Neural cell (in vitro differentiated cells): ENCODE results near the gene PAPSS2. TPM values are rescaled to one million over a fixed set of nuclear protein-coding genes. Genes with fewer than 3 reads are reported as not detected.

Source experiments
- H2AFZ ChIP-seq: fragments of 200-600, 300-800 bp; sonication (generic), shearing (Covaris generic); 2 replicates; pipeline ENCODE4 v1.6.0; 2014; ENCODE audit warnings: low read depth, mild to moderate bottlenecking, antibody characterized with exemption, low read length, moderate library complexity
- H3F3A ChIP-seq: fragments of 200-600 bp; shearing (Covaris generic); 2 replicates; pipeline ENCODE4 v1.6.1; 2016; ENCODE audit warnings: mild to moderate bottlenecking, moderate library complexity, mixed read lengths, antibody characterized with exemption, low read length; ENCODE audit not compliant: insufficient read depth, poor library complexity, severe bottlenecking
- H3K27ac ChIP-seq: fragments of 200-600, 300-800 bp; sonication (generic), shearing (Covaris generic); 2 replicates; pipeline ENCODE4 v1.5.1; 2014; ENCODE audit warnings: mild to moderate bottlenecking, low read length, moderate library complexity
- H3K27me3 ChIP-seq: fragments of 300-800, 200-600 bp; sonication (generic), shearing (Covaris generic); 2 replicates; pipeline ENCODE4 v1.6.0; 2014; ENCODE audit warnings: mild to moderate bottlenecking, low read depth, low read length, moderate library complexity; ENCODE audit not compliant: insufficient read depth
- H3K36me3 ChIP-seq: fragments of 300-800, 200-600 bp; sonication (generic), shearing (Covaris generic); 2 replicates; pipeline ENCODE4 v1.5.1; 2014; ENCODE audit warnings: mild to moderate bottlenecking, antibody characterized with exemption, low read length, moderate library complexity; ENCODE audit not compliant: insufficient read depth
- H3K4me2 ChIP-seq: fragments of 300-800, 200-600 bp; sonication (generic), shearing (Covaris generic); 2 replicates; pipeline ENCODE4 v1.6.0; 2014; ENCODE audit warnings: mild to moderate bottlenecking, low read length
- H3K4me3 ChIP-seq: fragments of 300-800, 200-600 bp; sonication (generic), shearing (Covaris generic); 2 replicates; pipeline ENCODE4 v1.5.1; 2014; ENCODE audit warnings: mild to moderate bottlenecking, low read length, moderate library complexity
- H3K79me2 ChIP-seq: fragments of 200-600 bp; shearing (Covaris generic); replicated peaks from 2 replicates; pipeline ENCODE4 v1.6.0; 2014; ENCODE audit warnings: mild to moderate bottlenecking, low read length, moderate library complexity; ENCODE audit not compliant: insufficient read depth
- H3K9ac ChIP-seq: fragments of 300-800, 200-600 bp; sonication (generic), shearing (Covaris generic); 2 replicates; pipeline ENCODE4 v1.6.1; 2016; ENCODE audit warnings: mild to moderate bottlenecking, low read length, mixed read lengths
- H3K9me2 ChIP-seq: fragments of 200-600 bp; shearing (Covaris generic); 2 replicates; pipeline ENCODE4 v1.6.1; 2016; ENCODE audit warnings: mild to moderate bottlenecking, low read length, mixed read lengths; ENCODE audit not compliant: insufficient read depth
- H3K9me3 ChIP-seq: fragments of 200-600, 300-800 bp; sonication (generic), shearing (Covaris generic); 2 replicates; pipeline ENCODE4 v1.6.1; 2016; ENCODE audit warnings: mild to moderate bottlenecking, mixed run types, low read length, moderate library complexity, mixed read lengths
- H4K20me1 ChIP-seq: fragments of 200-600 bp; shearing (Covaris generic); 2 replicates; pipeline ENCODE4 v1.6.1; 2016; ENCODE audit warnings: mild to moderate bottlenecking, mixed run types; ENCODE audit not compliant: insufficient read depth
- CTCF ChIP-seq: fragments of 450-650 bp; IDR thresholded peaks from 2 replicates; pipeline ENCODE4 v1.5.1; 2014; ENCODE audit warnings: antibody characterized with exemption, mild to moderate bottlenecking, moderate library complexity; ENCODE audit not compliant: poor library complexity, severe bottlenecking
- EP300 ChIP-seq: fragments of 450-650 bp; conservative IDR thresholded peaks from 2 replicates; pipeline ENCODE4 v1.6.1; 2014; ENCODE audit warnings: antibody characterized with exemption, mild to moderate bottlenecking, moderate library complexity; ENCODE audit not compliant: poor library complexity, severe bottlenecking
- EZH2 ChIP-seq: fragments of 200-600, 300-800 bp; shearing (Covaris generic), sonication (generic); IDR thresholded peaks from 2 replicates; pipeline ENCODE4 v1.6.1; 2014; ENCODE audit warnings: antibody characterized with exemption, low read length, borderline replicate concordance, mild to moderate bottlenecking; ENCODE audit not compliant: insufficient read depth, poor library complexity, severe bottlenecking
- MXI1 ChIP-seq: fragments of 450-650 bp; conservative IDR thresholded peaks from 2 replicates; pipeline ENCODE4 v1.6.1; 2014; ENCODE audit warnings: antibody characterized with exemption, mild to moderate bottlenecking; ENCODE audit not compliant: poor library complexity, severe bottlenecking
- POLR2AphosphoS5 ChIP-seq: IDR thresholded peaks from 2 replicates; pipeline ENCODE4 v1.6.1; 2012
- RAD21 ChIP-seq: fragments of 450-650 bp; conservative IDR thresholded peaks from 2 replicates; pipeline ENCODE4 v1.6.1; 2014; ENCODE audit warnings: antibody characterized with exemption, mild to moderate bottlenecking, moderate library complexity
- SMC3 ChIP-seq: fragments of 450-650 bp; conservative IDR thresholded peaks from 2 replicates; pipeline ENCODE4 v1.6.1; 2014; ENCODE audit warnings: antibody characterized with exemption, mild to moderate bottlenecking, moderate library complexity; ENCODE audit not compliant: poor library complexity
- TAF1 ChIP-seq: IDR thresholded peaks from 2 replicates; pipeline ENCODE4 v1.6.1; 2012; ENCODE audit warnings: low read depth
- polyA plus RNA-seq: library from polyadenylated mRNA; depleted of rRNA; stranded (reverse); fragments of >200 nt; gene quantifications from 2 replicates; pipeline ENCODE4 v1.2.3, GENCODE V29; 2014
- TF ChIP-seq, protein P1 (sequence below): IDR thresholded peaks from 2 replicates; pipeline ENCODE4 v1.6.1; 2012; ENCODE audit warnings: borderline replicate concordance

Gene PAPSS2
- polyA plus RNA-seq, 1 donor from 2014 or later: 0.24 TPM

- H3K9me3 ChIP-seq: no peaks in the 10 kb centered on the region
- TF ChIP-seq EP300: no peak
- no peak for TF ChIP-seq EZH2
- no peak for TF ChIP-seq POLR2AphosphoS5
- no peak for TF ChIP-seq RAD21
- H3K4me2 ChIP-seq: no peak overlapping the region
- H4K20me1 ChIP-seq: no peaks in the 10 kb centered on the region
- no peaks in the 10 kb centered on the region for H3F3A ChIP-seq
- H3K79me2 ChIP-seq: no peaks in the 10 kb centered on the region
- H3K9me2 ChIP-seq: no peaks in the 10 kb centered on the region
- H3K4me3 ChIP-seq: no peak overlapping the region
- no peak overlapping the region for H3K27ac ChIP-seq
- H3K27me3 ChIP-seq: no peaks in the 10 kb centered on the region
- no peaks in the 10 kb centered on the region for H3K36me3 ChIP-seq
- H2AFZ ChIP-seq: no peak overlapping the region
- H3K9ac ChIP-seq: no peak overlapping the region
Observed at GRCh38 chr10:87613751-87614150, 45.9 kb upstream of the PAPSS2 start.

GRCh38 chr10:87615856-87616255, 43.8 kb upstream of the PAPSS2 start:
- Histone ChIP-seq H3K4me2 (no peak overlapping the region), H3K36me3 (no peaks in the 10 kb centered on the region), H3K9ac (no peak overlapping the region), H3K9me2 (no peaks in the 10 kb centered on the region), H3K9me3 (no peaks in the 10 kb centered on the region), H2AFZ (no peak overlapping the region), H3F3A (no peaks in the 10 kb centered on the region), H3K27me3 (no peaks in the 10 kb centered on the region), H3K27ac (no peak overlapping the region), H4K20me1 (no peaks in the 10 kb centered on the region), H3K79me2 (no peaks in the 10 kb centered on the region), H3K4me3 (no peak overlapping the region)
- TF ChIP-seq POLR2AphosphoS5: no peak
- no peak for TF ChIP-seq MXI1
- no peak for TF ChIP-seq TAF1
- TF ChIP-seq EZH2: no peak
- no peak for TF ChIP-seq CTCF
- TF ChIP-seq RAD21: no peak
- no peak for TF ChIP-seq SMC3
- no peak for TF ChIP-seq EP300

DNA sequence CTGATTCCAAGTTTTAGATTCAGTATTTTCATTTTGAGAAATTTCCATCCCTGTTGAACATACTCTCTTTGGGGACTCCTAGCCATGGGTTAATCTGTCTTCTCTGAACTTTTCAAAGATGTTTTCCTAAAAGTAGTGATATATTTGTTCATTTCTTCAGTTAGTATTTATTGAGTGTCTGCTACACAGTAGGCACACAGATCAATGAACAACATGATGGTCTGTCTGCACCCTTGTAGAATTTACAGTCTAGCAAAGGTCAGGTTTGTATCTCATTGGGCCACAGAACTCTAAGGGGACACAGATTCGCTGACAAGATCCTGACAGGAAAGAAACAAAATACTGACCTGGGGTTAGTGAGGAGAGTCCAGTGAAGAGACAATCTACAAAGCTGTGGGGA, 42.2 kb upstream of the PAPSS2 start:
- Histone ChIP-seq H3F3A (no peaks in the 10 kb centered on the region), H3K9ac (no peak overlapping the region), H3K4me2 (no peak overlapping the region), H3K27me3 (no peaks in the 10 kb centered on the region), H4K20me1 (no peaks in the 10 kb centered on the region), H3K36me3 (no peaks in the 10 kb centered on the region), H3K27ac (no peak overlapping the region), H2AFZ (no peak overlapping the region), H3K9me2 (no peaks in the 10 kb centered on the region), H3K79me2 (no peaks in the 10 kb centered on the region), H3K4me3 (no peak overlapping the region), H3K9me3 (no peaks in the 10 kb centered on the region)
- TF ChIP-seq CTCF (no peak), EP300 (no peak), MXI1 (no peak), EZH2 (no peak), TAF1 (no peak), SMC3 (no peak), RAD21 (no peak), POLR2AphosphoS5 (no peak)
- TF ChIP-seq, protein P1, sequence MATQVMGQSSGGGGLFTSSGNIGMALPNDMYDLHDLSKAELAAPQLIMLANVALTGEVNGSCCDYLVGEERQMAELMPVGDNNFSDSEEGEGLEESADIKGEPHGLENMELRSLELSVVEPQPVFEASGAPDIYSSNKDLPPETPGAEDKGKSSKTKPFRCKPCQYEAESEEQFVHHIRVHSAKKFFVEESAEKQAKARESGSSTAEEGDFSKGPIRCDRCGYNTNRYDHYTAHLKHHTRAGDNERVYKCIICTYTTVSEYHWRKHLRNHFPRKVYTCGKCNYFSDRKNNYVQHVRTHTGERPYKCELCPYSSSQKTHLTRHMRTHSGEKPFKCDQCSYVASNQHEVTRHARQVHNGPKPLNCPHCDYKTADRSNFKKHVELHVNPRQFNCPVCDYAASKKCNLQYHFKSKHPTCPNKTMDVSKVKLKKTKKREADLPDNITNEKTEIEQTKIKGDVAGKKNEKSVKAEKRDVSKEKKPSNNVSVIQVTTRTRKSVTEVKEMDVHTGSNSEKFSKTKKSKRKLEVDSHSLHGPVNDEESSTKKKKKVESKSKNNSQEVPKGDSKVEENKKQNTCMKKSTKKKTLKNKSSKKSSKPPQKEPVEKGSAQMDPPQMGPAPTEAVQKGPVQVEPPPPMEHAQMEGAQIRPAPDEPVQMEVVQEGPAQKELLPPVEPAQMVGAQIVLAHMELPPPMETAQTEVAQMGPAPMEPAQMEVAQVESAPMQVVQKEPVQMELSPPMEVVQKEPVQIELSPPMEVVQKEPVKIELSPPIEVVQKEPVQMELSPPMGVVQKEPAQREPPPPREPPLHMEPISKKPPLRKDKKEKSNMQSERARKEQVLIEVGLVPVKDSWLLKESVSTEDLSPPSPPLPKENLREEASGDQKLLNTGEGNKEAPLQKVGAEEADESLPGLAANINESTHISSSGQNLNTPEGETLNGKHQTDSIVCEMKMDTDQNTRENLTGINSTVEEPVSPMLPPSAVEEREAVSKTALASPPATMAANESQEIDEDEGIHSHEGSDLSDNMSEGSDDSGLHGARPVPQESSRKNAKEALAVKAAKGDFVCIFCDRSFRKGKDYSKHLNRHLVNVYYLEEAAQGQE: no peak
